Activated naive CD8-positive, alpha-beta T cell treated with anti-CD3 and anti-CD28 coated beads, Interleukin-2, amount 10 ng/mL, durations not matched to agents 7 days and 5 days (primary cell): ENCODE data around the gene GPATCH4. TPM values are rescaled to one million over a fixed set of nuclear protein-coding genes. Genes with fewer than 3 reads are reported as not detected.

Experiments used
- ATAC-seq: fragments of 150-1000 bp; cut with Tn5 transposase; one replicate; pipeline ENCODE4 v1.10.0; 2021; ENCODE audit warnings: low read depth, moderate library complexity
- POLR2A ChIA-PET: fragments of 350-600 bp; sonication (Branson Sonifier 250); formaldehyde crosslinking; loops from one replicate; lab custom pipeline; 2021; ENCODE audit warnings: antibody characterized with exemption; lab: Charles Lee
- DNase-seq: peaks from one replicate; pipeline ENCODE4 v3.0.0; 2021
- H3K27ac Mint-ChIP-seq: one replicate; pipeline ENCODE4 v1.8.0; 2022; ENCODE audit warnings: mild to moderate bottlenecking, mixed read lengths
- H3K27me3 Mint-ChIP-seq: one replicate; pipeline ENCODE4 v1.8.0; 2022; ENCODE audit warnings: mild to moderate bottlenecking, moderate library complexity, mixed read lengths
- H3K36me3 Mint-ChIP-seq: one replicate; pipeline ENCODE4 v1.8.0; 2021; ENCODE audit warnings: mild to moderate bottlenecking, mixed read lengths
- H3K4me1 Mint-ChIP-seq: one replicate; pipeline ENCODE4 v1.8.0; 2021; ENCODE audit warnings: mixed read lengths
- H3K4me3 Mint-ChIP-seq: one replicate; pipeline ENCODE4 v1.8.0; 2022; ENCODE audit warnings: mild to moderate bottlenecking, moderate library complexity, mixed read lengths
- H3K9me3 Mint-ChIP-seq: one replicate; pipeline ENCODE4 v1.8.0; 2021; ENCODE audit warnings: mixed read lengths
- total RNA-seq, 2 experiments: library from RNA; stranded (reverse); gene quantifications; one replicate each; pipeline ENCODE4 v1.2.3, GENCODE V29; 2021

Gene GPATCH4
- total RNA-seq, 2 experiments from 2014 or later = 29.7 to 31.1 TPM

DNA sequence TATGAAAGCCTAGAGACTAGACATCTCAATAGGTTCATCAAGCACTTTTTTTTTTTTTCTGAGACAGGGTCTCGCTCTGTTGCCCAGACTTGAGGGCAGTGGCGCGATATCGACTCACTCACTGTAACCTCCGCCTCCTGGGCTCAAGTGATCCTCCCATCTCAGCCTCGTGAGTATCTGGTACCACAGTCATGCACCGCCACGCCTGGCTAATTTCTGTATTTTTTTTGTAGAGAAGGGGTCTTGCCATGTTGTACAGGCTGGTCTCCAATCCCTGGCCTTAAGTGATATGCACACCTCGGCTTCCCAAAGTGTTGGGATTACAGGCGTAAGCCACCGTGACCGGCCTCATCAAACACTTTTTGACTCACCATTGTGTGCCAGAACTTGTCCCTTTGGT, 613 bp upstream of the GPATCH4 start:
- H3K36me3 Mint-ChIP-seq = peaks cover 11% of the 10 kb centered on the region

DNA sequence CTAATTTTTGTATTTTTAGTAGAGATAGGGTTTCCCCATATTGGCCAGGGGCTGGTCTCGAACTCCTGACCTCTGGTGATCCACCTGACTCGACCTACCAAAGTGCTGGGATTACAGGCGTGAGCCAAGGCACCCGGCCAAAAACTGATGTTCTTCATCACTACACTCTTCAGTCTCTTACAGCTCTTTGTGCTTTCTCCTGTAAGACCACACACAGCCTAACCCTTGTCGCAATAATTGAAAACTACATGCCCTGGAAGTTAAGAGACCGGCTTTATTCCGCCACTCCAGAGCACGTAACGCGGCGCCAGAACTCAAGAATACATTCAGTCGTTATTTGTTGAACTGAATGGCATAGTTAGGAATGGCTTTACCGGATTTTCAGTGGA, 552 bp downstream of the GPATCH4 start:
- Mint-ChIP-seq H3K27ac (peak overlapping the region; percentile 96), H3K27me3 (no peaks in the 10 kb centered on the region), H3K9me3 (no peaks in the 10 kb centered on the region), H3K4me1 (peaks cover 30% of the 10 kb centered on the region), H3K4me3 (peak overlapping the region; percentile 99), H3K36me3 (peaks cover 15% of the 10 kb centered on the region)
- DNase-seq (no peak), ATAC-seq (peak; percentile 5)
- POLR2A ChIA-PET = interaction anchor here (1.8 to 4.1 kb wide), 3 partner anchors 9 to 96 kb away, joined by 8 to 30 read pairs (median 18); partner anchors contain the start of gene NAXE

More for the DNA sequence above, 613 bp upstream of the GPATCH4 start:
- DNase-seq = no peak
- peaks cover 29% of the 10 kb centered on the region for H3K4me1 Mint-ChIP-seq
- ATAC-seq = no peak
- H3K4me3 Mint-ChIP-seq = peak overlapping the region; percentile 99
- H3K27ac Mint-ChIP-seq = peak overlapping the region; percentile 96
- no peaks in the 10 kb centered on the region for H3K27me3 Mint-ChIP-seq
- POLR2A ChIA-PET = interaction anchor here (0.6 to 4.1 kb wide), 8 partner anchors 10 to 549 kb away, joined by 3 to 30 read pairs (median 5); partner anchors contain the start of genes MEF2D and NAXE
- no peaks in the 10 kb centered on the region for H3K9me3 Mint-ChIP-seq

DNA sequence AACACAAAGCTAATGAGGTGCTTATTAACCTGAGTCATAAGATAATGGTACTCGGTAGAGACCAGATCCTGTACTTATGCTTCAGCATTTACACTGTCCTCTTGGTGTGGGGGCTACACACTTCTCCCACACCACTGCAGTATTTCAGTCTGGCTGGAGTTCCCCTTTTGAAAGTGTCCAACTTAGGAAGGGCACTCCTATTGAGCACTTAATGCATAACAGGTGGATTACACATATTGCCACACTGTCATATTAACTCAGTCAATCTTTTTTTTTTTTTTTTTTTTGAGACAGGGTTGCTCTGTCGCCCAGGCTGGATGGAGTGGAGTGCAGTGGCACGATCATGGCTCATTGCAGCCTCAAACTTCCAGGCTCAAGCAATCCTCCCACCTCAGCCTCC, 1.5 kb downstream of the GPATCH4 start:
- Mint-ChIP-seq H3K27me3 (no peaks in the 10 kb centered on the region), H3K9me3 (no peaks in the 10 kb centered on the region)
- ATAC-seq = no peak

DNA sequence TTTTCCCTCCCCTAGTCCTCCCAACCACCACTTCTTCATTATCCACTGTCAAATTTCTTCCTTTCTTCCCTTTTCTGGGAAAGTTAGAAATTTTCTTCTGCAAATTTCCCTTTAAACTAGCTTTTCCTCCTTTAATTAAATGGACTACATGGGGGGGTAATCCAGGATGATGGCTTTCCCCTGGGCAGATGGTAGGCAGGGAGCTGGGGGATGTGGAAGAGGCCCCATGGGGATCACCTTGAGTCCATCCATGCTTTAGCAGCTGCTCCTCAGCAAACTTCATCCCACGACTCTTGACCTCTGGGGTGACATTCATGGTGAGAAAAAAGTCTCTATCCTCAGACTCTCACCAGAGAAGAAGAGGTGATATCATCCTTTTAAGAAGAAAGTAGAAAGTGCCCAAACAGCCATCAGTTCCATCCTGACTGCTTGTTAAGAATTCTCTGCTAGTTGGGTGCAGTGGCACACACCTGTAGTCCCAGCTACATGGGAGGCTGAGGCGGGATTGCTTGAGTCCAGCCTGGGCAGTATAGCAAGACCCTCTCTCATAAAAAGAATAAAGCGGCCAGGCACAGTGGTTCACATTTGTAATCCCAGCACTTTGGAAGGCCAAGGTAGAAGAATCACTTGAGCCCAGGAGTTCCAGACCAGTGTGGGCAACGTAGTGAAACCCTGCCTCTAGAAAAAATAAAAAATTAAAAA, 2.4 kb downstream of the GPATCH4 start:
- DNase-seq = no peak
- Mint-ChIP-seq H3K4me1 (peaks cover 34% of the 10 kb centered on the region), H3K4me3 (no peak overlapping the region), H3K27ac (no peak overlapping the region), H3K27me3 (no peaks in the 10 kb centered on the region), H3K36me3 (peaks cover 20% of the 10 kb centered on the region), H3K9me3 (no peaks in the 10 kb centered on the region)
- no peak for ATAC-seq
- POLR2A ChIA-PET = interaction anchor here (1.1 to 4.1 kb wide), 4 partner anchors 7 to 312 kb away, joined by 4 to 30 read pairs (median 12); partner anchors contain the start of gene NAXE

More for the DNA sequence above, 1.5 kb downstream of the GPATCH4 start:
- H3K36me3 Mint-ChIP-seq = peaks cover 19% of the 10 kb centered on the region
- no peak for DNase-seq
- peak overlapping the region; percentile 99 for H3K4me3 Mint-ChIP-seq
- H3K4me1 Mint-ChIP-seq = peaks cover 34% of the 10 kb centered on the region
- POLR2A ChIA-PET = interaction anchor here (0.7 to 4.1 kb wide), 5 partner anchors 8 to 313 kb away, joined by 3 to 30 read pairs (median 9); partner anchors contain the start of genes MEF2D and NAXE
- H3K27ac Mint-ChIP-seq = no peak overlapping the region

DNA sequence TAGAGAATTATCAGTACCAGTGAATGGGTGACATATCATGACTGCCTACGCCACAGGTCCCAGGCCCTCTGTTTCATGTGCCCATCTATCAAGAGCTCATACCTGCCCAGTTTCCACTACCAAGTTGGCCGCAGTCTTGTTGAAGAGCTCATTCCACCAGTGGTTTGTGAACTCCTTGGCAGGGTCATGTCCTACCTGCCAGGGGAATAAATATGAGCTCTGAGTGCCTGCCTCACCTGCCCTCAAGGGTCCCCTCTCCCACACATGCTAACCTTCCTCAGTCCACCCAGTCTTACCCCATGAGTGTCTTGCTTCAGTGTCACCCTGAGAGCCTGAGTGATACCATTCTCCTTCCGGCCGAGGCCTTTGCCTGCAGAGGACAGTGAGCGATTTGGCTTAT, 3.2 kb downstream of the GPATCH4 start:
- POLR2A ChIA-PET = interaction anchor here (1.4 kb wide), 1 partner anchor 97 kb away, joined by 4 read pairs; no protein-coding TSS in a partner anchor
- H3K4me3 Mint-ChIP-seq = no peak overlapping the region
- H3K27ac Mint-ChIP-seq = no peak overlapping the region
- DNase-seq (no peak), ATAC-seq (no peak)
- H3K27me3 Mint-ChIP-seq = no peaks in the 10 kb centered on the region
- peaks cover 34% of the 10 kb centered on the region for H3K4me1 Mint-ChIP-seq
- H3K9me3 Mint-ChIP-seq = no peaks in the 10 kb centered on the region
- peaks cover 20% of the 10 kb centered on the region for H3K36me3 Mint-ChIP-seq

DNA sequence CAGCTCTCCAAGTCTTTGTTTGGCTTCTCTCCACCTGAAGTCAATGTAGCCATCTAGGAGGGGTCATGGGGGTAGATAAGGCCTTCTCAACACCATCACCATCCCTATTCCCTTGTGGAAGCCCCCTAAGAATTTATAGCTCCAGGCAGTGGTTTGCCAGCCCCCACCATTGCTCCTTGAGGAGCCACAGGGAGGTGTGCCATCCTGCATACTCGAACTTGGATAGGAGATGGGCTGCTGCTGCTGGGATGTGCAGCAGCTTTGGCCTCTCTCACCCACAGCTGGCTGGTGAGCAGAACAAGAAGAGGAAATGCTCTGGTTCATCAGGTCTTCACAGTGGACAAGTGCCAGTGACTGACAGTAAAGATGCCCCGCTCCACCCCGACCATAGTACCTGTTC, 4.9 kb downstream of the GPATCH4 start:
- Mint-ChIP-seq H3K4me1 (peaks cover 31% of the 10 kb centered on the region), H3K36me3 (peaks cover 21% of the 10 kb centered on the region), H3K27ac (no peak overlapping the region), H3K9me3 (no peaks in the 10 kb centered on the region), H3K4me3 (no peak overlapping the region), H3K27me3 (no peaks in the 10 kb centered on the region)
- POLR2A ChIA-PET = no interaction called here
- no peak for DNase-seq
- ATAC-seq = no peak

DNA sequence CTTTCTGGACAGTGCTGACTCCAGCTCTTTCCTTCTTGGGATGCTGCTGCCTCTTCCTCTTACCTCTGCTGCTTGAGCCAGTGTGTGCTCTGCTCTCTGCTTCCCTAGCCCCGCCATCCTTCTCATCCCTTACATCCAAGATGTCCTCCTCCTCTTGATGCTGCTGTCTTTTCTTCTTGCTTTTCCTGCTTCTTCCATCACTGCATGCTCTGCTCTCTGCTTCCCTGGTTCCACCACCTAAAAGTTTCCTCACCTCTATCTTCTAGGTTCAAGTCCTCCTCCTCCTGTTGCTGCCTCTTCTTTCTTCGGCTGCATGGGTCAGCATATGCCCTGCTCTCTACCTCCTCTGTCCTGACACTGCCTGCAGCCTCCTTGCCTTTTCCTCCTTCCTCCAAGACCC, 6.3 kb downstream of the GPATCH4 start:
- no peak overlapping the region for H3K4me3 Mint-ChIP-seq
- no peaks in the 10 kb centered on the region for H3K9me3 Mint-ChIP-seq
- peaks cover 21% of the 10 kb centered on the region for H3K36me3 Mint-ChIP-seq
- DNase-seq = no peak
- peaks cover 35% of the 10 kb centered on the region for H3K4me1 Mint-ChIP-seq
- ATAC-seq = no peak
- H3K27me3 Mint-ChIP-seq = no peaks in the 10 kb centered on the region
- POLR2A ChIA-PET = interaction anchor here (0.9 to 1.1 kb wide), 2 partner anchors 13 to 24 kb away, joined by 3 read pairs; no protein-coding TSS in a partner anchor
- peak overlapping the region; percentile 41 for H3K27ac Mint-ChIP-seq

DNA sequence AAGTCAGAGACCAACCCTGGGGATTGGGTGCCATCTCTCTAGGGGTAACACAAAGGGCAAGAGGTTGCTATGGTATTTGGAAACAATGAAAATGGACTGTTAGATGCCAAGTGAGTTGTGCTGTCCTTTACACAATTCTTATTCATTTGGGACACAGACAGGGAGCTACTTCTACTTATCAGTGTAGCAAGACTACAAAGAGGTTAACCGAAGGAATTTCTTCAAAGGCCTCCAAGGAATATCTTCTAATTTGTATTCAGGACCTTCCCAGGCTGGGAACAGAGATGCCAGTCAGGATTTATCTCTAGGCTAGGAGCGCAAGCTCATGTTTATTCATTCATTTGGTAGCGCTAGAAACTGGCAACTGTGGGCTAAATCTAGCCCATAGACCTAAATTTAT, 7.1 kb downstream of the GPATCH4 start:
- no peak overlapping the region for H3K27ac Mint-ChIP-seq
- H3K9me3 Mint-ChIP-seq = no peaks in the 10 kb centered on the region
- H3K4me1 Mint-ChIP-seq = peaks cover 31% of the 10 kb centered on the region
- DNase-seq = no peak
- no peak for ATAC-seq
- POLR2A ChIA-PET = interaction anchor here (0.9 to 1.1 kb wide), 2 partner anchors 12 to 24 kb away, joined by 3 read pairs; no protein-coding TSS in a partner anchor
- H3K27me3 Mint-ChIP-seq = no peaks in the 10 kb centered on the region
- H3K4me3 Mint-ChIP-seq = no peak overlapping the region
- peaks cover 19% of the 10 kb centered on the region for H3K36me3 Mint-ChIP-seq

DNA sequence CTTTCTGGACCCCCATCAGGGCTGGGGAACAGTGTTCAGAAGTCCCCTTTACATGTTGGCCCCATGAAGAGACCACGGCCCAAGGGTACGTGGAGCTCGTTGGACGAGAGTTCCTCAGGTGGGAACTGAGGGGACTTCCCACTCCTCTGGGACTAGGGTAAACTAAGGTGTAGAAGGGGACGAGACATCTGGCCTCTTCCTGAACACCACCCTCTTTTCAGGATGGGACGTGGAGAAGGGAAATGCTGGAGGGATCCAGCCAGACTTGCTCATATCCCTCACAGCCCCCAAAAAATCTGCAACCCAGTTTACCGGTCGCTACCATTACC, 7.7 kb downstream of the GPATCH4 start:
- POLR2A ChIA-PET = interaction anchor here (1.2 to 3.2 kb wide), 3 partner anchors 12 to 127 kb away, joined by 3 to 34 read pairs (median 5); partner anchors contain the start of gene MEF2D
- H3K9me3 Mint-ChIP-seq = no peaks in the 10 kb centered on the region
- ATAC-seq (no peak), DNase-seq (no peak)
- H3K36me3 Mint-ChIP-seq = peaks cover 17% of the 10 kb centered on the region
- no peak overlapping the region for H3K27ac Mint-ChIP-seq
- H3K27me3 Mint-ChIP-seq = no peaks in the 10 kb centered on the region
- peaks cover 26% of the 10 kb centered on the region for H3K4me1 Mint-ChIP-seq
- no peak overlapping the region for H3K4me3 Mint-ChIP-seq

DNA sequence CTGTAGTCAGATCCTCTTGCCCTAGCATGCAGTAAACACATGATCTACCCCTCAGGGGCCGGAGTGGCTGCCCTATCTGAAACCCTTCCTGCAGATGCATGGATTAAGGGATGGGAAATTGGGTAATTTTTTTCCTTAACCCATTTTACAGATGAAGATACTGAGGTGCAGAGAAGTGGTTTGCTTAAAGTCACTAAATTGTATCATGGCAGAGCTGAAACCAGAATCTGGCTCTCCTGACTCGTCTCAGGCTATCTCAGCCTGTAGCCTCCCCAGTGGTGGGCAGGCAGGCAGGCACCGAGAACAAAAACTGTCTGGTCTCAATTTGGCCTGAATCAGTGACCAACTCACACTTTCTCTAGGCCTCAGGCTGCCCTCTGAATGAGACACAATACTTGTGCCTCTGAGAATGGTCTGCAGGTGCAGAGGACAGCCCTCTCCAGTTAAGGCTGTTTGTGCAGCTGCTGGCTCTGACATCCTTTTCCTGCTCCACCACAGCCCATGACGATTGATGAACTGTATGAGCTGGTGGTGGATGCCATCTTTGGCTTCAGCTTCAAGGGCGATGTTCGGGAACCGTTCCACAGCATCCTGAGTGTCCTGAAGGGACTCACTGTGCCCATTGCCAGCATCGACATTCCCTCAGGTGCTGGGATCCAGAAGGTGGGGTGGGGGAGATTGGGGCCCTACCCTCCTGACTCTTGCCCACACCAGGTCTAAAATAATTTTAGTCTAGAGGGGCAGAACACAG, 8.2 kb downstream of the GPATCH4 start:
- Mint-ChIP-seq H3K4me3 (peak overlapping the region; percentile 83), H3K27ac (peak overlapping the region; percentile 39), H3K36me3 (peaks cover 12% of the 10 kb centered on the region), H3K4me1 (peaks cover 21% of the 10 kb centered on the region), H3K27me3 (no peaks in the 10 kb centered on the region), H3K9me3 (no peaks in the 10 kb centered on the region)
- POLR2A ChIA-PET = interaction anchor here (1.2 to 3.2 kb wide), 5 partner anchors 8 to 136 kb away, joined by 3 to 34 read pairs (median 8); partner anchors contain the start of genes GPATCH4 and MEF2D
- ATAC-seq (no peak), DNase-seq (no peak)

DNA sequence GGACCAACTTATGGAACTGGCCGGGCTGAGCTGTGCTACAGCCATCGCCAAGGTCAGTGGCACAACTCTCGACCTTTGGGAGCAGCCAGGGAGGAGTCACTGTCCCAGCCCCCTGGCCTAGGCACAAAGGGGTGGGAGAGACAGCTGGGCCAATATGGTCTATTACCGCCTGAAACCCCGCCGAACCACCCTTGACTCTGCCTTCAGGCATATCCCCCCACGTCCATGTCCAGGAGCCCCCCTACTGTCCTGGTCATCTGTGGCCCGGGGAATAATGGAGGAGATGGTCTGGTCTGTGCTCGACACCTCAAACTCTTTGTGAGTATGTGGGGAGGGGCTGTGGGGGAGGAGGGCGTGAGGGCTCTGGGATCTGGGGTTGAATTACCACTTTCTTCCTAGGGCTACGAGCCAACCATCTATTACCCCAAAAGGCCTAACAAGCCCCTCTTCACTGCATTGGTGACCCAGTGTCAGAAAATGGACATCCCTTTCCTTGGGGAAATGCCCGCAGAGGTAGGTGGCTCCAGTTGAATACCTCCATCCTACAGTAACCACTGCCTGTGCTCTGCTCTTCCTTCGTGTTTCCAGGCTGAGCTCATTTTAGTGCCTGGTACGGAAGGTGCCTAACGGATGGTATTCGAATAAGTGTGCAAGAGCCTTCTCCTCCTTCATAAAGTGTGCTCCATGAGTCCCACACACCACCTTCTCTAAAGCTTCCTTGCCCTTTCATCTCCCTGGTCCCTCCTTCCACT, 8.9 kb downstream of the GPATCH4 start:
- no peak for DNase-seq
- H3K4me3 Mint-ChIP-seq = peak overlapping the region; percentile 83

DNA sequence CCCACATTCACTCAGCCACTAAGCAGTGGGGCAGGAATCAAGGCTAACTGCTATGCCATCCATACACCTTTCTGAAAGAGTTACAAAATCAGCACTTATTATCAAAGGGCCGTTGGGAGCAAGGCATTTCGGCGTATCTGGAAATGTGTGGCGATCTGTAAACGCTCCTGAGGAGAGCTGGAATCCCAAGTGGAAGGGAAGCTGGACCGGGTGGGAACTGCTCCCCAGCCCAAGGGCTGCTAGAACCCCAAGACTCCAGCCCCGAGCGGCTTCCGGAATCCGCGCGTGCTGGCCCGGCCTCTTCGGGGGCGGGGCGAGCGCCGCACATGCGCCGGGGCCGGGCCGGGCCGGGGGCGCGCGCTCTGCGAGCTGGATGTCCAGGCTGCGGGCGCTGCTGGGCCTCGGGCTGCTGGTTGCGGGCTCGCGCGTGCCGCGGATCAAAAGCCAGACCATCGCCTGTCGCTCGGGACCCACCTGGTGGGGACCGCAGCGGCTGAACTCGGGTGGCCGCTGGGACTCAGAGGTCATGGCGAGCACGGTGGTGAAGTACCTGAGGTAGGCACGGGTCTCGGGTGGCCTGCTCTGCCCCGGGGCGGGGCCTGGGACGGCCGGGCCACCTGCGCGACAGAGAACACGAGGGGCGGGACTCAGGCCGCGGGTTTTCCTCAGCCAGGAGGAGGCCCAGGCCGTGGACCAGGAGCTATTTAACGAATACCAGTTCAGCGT, 9.7 kb downstream of the GPATCH4 start, which contains the start of gene NAXE:
NAXE (plus strand) TSS at position 345 of the 726 bp plus-strand sequence; CDS start at position 374, 29 bp downstream.
- H3K27me3 Mint-ChIP-seq = no peaks in the 10 kb centered on the region
- H3K27ac Mint-ChIP-seq = peak within 1 kb of the TSS; percentile 80
- POLR2A ChIA-PET = interaction anchor here (1.0 to 3.2 kb wide), 16 partner anchors 9 to 134 kb away, joined by 3 to 34 read pairs (median 6); partner anchors contain the start of genes GPATCH4, MEF2D and TTC24
- DNase-seq (peak; percentile 84), ATAC-seq (peak; percentile 97)
- peaks cover 8% of the 10 kb centered on the region for H3K36me3 Mint-ChIP-seq
- H3K4me3 Mint-ChIP-seq = peak within 1 kb of the TSS; percentile 83
- no peaks in the 10 kb centered on the region for H3K9me3 Mint-ChIP-seq
- peaks cover 21% of the 10 kb centered on the region for H3K4me1 Mint-ChIP-seq

More for the DNA sequence above, 8.9 kb downstream of the GPATCH4 start:
- H3K4me1 Mint-ChIP-seq = peaks cover 21% of the 10 kb centered on the region
- no peaks in the 10 kb centered on the region for H3K27me3 Mint-ChIP-seq
- POLR2A ChIA-PET = interaction anchor here (1.1 to 3.2 kb wide), 12 partner anchors 9 to 135 kb away, joined by 3 to 34 read pairs (median 7); partner anchors contain the start of genes GPATCH4, MEF2D and TTC24
- H3K36me3 Mint-ChIP-seq = peaks cover 12% of the 10 kb centered on the region
- no peak for ATAC-seq
- peak overlapping the region; percentile 65 for H3K27ac Mint-ChIP-seq
- H3K9me3 Mint-ChIP-seq = no peaks in the 10 kb centered on the region
